Left ventricle myocardium inferior (tissue), 1 donor: ENCODE results near the gene FXYD5. TPM values are rescaled to one million over a fixed set of nuclear protein-coding genes. Genes with fewer than 3 reads are reported as not detected.

ENCODE experiments used
- DNase-seq: peaks from one replicate; pipeline ENCODE4 v3.0.0-alpha.2; 2020
- H3K27ac ChIP-seq: fragments of 200-600 bp; replicated peaks from 2 replicates; pipeline ENCODE4 v1.8.0; 2021
- H3K27me3 ChIP-seq: fragments of 200-600 bp; 2 replicates; pipeline ENCODE4 v1.8.0; 2021; ENCODE audit warnings: low read depth
- H3K36me3 ChIP-seq: fragments of 200-600 bp; 2 replicates; pipeline ENCODE4 v1.8.0; 2021
- H3K4me1 ChIP-seq: fragments of 200-600 bp; 2 replicates; pipeline ENCODE4 v1.8.0; 2021
- H3K4me3 ChIP-seq: fragments of 200-600 bp; 2 replicates; pipeline ENCODE4 v1.8.0; 2021; ENCODE audit warnings: mild to moderate bottlenecking, moderate library complexity
- H3K9me3 ChIP-seq: fragments of 200-600 bp; replicated peaks from 2 replicates; pipeline ENCODE4 v1.8.0; 2021
- CTCF ChIP-seq: fragments of 200-600 bp; IDR thresholded peaks from 2 replicates; pipeline ENCODE4 v1.8.0; 2021; ENCODE audit warnings: antibody characterized with exemption, mild to moderate bottlenecking, borderline replicate concordance
- intact Hi-C: fragments of 100-400 bp; cut with micrococcal nuclease; formaldehyde crosslinking; loops from one replicate; pipeline ENCODE4 v1.11.0; 2022
- total RNA-seq: library from RNA; stranded (reverse); fragmentation: NEBNext Ultra II Directional; extraction: Animal tissue kit (Norgen Biotek cat#: 25700); gene quantifications from one replicate; pipeline ENCODE4 v1.2.1, GENCODE V29; 2021
- donor health status: DM: no; HTN: yes; CAD: no; lungs with severe emphysema.

FXYD5 gene
- total RNA-seq, 1 donor from 2014 or later, result 23.4 TPM

- Histone ChIP-seq H3K9me3 (peaks cover 4% of the 10 kb centered on the region), H3K36me3 (no peaks in the 10 kb centered on the region), H3K4me1 (no peaks in the 10 kb centered on the region), H3K4me3 (no peak overlapping the region), H3K27ac (no peak overlapping the region), H3K27me3 (peaks cover 14% of the 10 kb centered on the region)
- intact Hi-C loops, result no loop called here
- TF ChIP-seq CTCF, result no peak
- no peak for DNase-seq
These were observed 23.1 kb downstream of the FXYD5 start for GRCh38 chr19:35177377-35178274.

- no peak for TF ChIP-seq CTCF
- Histone ChIP-seq H3K27ac (no peak overlapping the region), H3K4me3 (no peak overlapping the region), H3K9me3 (peaks cover 15% of the 10 kb centered on the region), H3K4me1 (no peaks in the 10 kb centered on the region), H3K36me3 (no peaks in the 10 kb centered on the region), H3K27me3 (peaks cover 16% of the 10 kb centered on the region)
- DNase-seq, result no peak
- intact Hi-C loops, result no loop called here
These were observed 24.2 kb downstream of the FXYD5 start for GRCh38 chr19:35178701-35179100.

DNA sequence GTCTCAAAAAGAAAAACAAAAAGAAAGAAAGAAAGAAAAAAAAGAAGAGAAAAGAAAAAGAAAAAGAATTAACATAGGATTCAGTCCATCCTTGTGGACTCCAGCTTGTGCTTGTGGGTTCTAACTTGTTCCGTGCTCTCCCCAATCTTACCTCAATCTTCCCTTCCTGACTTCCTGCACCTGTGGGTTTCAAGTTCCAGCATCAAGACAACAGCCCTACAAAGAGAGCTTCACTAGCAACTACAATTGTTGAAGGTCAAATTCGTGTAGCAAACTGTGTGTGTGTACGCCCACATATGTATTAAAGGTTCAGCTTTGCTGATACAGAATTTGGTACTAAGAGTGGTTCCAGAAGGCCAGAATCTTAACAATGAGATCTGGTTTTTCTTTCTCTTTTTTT lies 25.3 kb downstream of the FXYD5 start:
- Histone ChIP-seq H3K4me1 (no peaks in the 10 kb centered on the region), H3K4me3 (no peak overlapping the region), H3K27me3 (peaks cover 16% of the 10 kb centered on the region), H3K36me3 (no peaks in the 10 kb centered on the region), H3K27ac (no peak overlapping the region), H3K9me3 (peaks cover 26% of the 10 kb centered on the region)
- no peak for DNase-seq
- intact Hi-C loops, result no loop called here
- no peak for TF ChIP-seq CTCF

DNA sequence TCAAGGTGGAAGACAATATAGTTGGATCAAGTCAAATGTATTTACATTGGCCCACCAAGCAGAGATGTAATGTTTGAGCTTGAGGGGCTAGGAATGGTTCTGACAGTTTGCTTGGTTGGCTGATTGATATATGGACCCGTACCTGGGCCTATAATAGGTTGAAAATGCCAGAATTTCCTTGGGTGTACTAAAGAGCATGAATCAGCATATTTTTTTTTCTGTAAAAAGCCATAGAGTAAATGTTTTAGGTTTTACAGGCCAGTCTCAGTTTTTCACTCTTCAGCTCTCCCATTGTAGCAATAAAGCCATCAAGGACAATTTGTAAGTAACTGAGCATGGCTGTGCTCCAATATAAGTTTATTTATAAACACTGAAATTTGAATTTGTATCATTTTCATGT lies 26.9 kb downstream of the FXYD5 start:
- TF ChIP-seq CTCF, result no peak
- peaks cover 27% of the 10 kb centered on the region for H3K9me3 ChIP-seq
- intact Hi-C loops, result no loop called here
- no peaks in the 10 kb centered on the region for H3K4me1 ChIP-seq
- no peak overlapping the region for H3K27ac ChIP-seq
- H3K27me3 ChIP-seq, result peaks cover 16% of the 10 kb centered on the region
- H3K36me3 ChIP-seq, result no peaks in the 10 kb centered on the region
- no peak for DNase-seq
- no peak overlapping the region for H3K4me3 ChIP-seq

GRCh38 chr19:35184267-35184666 lies 29.7 kb downstream of the FXYD5 start:
- H3K27me3 ChIP-seq, result peaks cover 12% of the 10 kb centered on the region
- H3K36me3 ChIP-seq, result no peaks in the 10 kb centered on the region
- TF ChIP-seq CTCF, result no peak
- intact Hi-C loops, result no loop called here
- H3K27ac ChIP-seq, result no peak overlapping the region
- H3K9me3 ChIP-seq, result peaks cover 27% of the 10 kb centered on the region
- no peaks in the 10 kb centered on the region for H3K4me1 ChIP-seq
- H3K4me3 ChIP-seq, result no peak overlapping the region
- no peak for DNase-seq
